ENCODE measurements around the gene ELOA. TPM values are rescaled to one million over a fixed set of nuclear protein-coding genes. Genes with fewer than 3 reads are reported as not detected.

Gene ELOA
- polyA plus RNA-seq, 2 donors, result 9.9 to 15.9 TPM

GRCh38 chr1:23756676-23757075, 13.4 kb downstream of the ELOA start:
- no peaks in the 10 kb centered on the region for H3K4me1 ChIP-seq (ENCODE audit: control insufficient read depth in 2 of 2, insufficient read depth in 2 of 2, low read length in 1 of 2)
- H3K27me3 ChIP-seq (ENCODE audit: control insufficient read depth in 1 of 2, insufficient read depth in 2 of 2, low read length in 2 of 2), result no peaks in the 10 kb centered on the region
- H3K27ac ChIP-seq (ENCODE audit: low read depth in 2 of 2, low read length in 1 of 2), result no peak overlapping the region
- no peaks in the 10 kb centered on the region for H3K9me3 ChIP-seq (ENCODE audit: control insufficient read depth in 2 of 2, insufficient read depth in 1 of 2, low read depth in 1 of 2, low read length in 1 of 2)
- H3K36me3 ChIP-seq (ENCODE audit: control insufficient read depth in 2 of 2, insufficient read depth in 2 of 2, low read length in 1 of 2), result peaks cover 18 to 60% of the 10 kb centered on the region in 2 donors
- 91 to 95% methylated on average over 3 of the region's 3 CpGs for WGBS, 2 donors
- H3K4me3 ChIP-seq (ENCODE audit: low read depth in 1 of 2, low read length in 2 of 2), result no peak overlapping the region

GRCh38 chr1:23757812-23758211, 14.5 kb downstream of the ELOA start:
- Histone ChIP-seq H3K9me3 (ENCODE audit: control insufficient read depth in 2 of 2, insufficient read depth in 1 of 2, low read depth in 1 of 2, low read length in 1 of 2) (no peaks in the 10 kb centered on the region), H3K27me3 (ENCODE audit: control insufficient read depth in 1 of 2, insufficient read depth in 2 of 2, low read length in 2 of 2) (no peaks in the 10 kb centered on the region), H3K36me3 (ENCODE audit: control insufficient read depth in 2 of 2, insufficient read depth in 2 of 2, low read length in 1 of 2) (peaks cover 14 to 49% of the 10 kb centered on the region in 2 donors), H3K4me3 (ENCODE audit: low read depth in 1 of 2, low read length in 2 of 2) (no peak overlapping the region), H3K4me1 (ENCODE audit: control insufficient read depth in 2 of 2, insufficient read depth in 2 of 2, low read length in 1 of 2) (no peaks in the 10 kb centered on the region), H3K27ac (ENCODE audit: low read depth in 2 of 2, low read length in 1 of 2) (no peak overlapping the region)
- WGBS, 2 donors, result 88 to 92% methylated on average over 1 of the region's 1 CpG

GRCh38 chr1:23759277-23759676, 16.0 kb downstream of the ELOA start:
- Histone ChIP-seq H3K36me3 (ENCODE audit: control insufficient read depth in 2 of 2, insufficient read depth in 2 of 2, low read length in 1 of 2) (peaks cover 14 to 43% of the 10 kb centered on the region in 2 donors), H3K4me1 (ENCODE audit: control insufficient read depth in 2 of 2, insufficient read depth in 2 of 2, low read length in 1 of 2) (no peaks in the 10 kb centered on the region)
- WGBS, 2 donors, result 56 to 60% methylated on average over 4 of the region's 4 CpGs

GRCh38 chr1:23763041-23763577, 19.8 kb downstream of the ELOA start:
- Histone ChIP-seq H3K36me3 (ENCODE audit: control insufficient read depth in 2 of 2, insufficient read depth in 2 of 2, low read length in 1 of 2) (peaks cover 0 to 20% of the 10 kb centered on the region in 2 donors), H3K27ac (ENCODE audit: low read depth in 2 of 2, low read length in 1 of 2) (no peak overlapping the region), H3K27me3 (ENCODE audit: control insufficient read depth in 1 of 2, insufficient read depth in 2 of 2, low read length in 2 of 2) (no peaks in the 10 kb centered on the region), H3K9me3 (ENCODE audit: control insufficient read depth in 2 of 2, insufficient read depth in 1 of 2, low read depth in 1 of 2, low read length in 1 of 2) (no peaks in the 10 kb centered on the region), H3K4me3 (ENCODE audit: low read depth in 1 of 2, low read length in 2 of 2) (no peak overlapping the region), H3K4me1 (ENCODE audit: control insufficient read depth in 2 of 2, insufficient read depth in 2 of 2, low read length in 1 of 2) (no peaks in the 10 kb centered on the region)
- 75 to 82% methylated on average over 7 of the region's 7 CpGs for WGBS, 2 donors

More at GRCh38 chr1:23759277-23759676, 16.0 kb downstream of the ELOA start:
- Histone ChIP-seq H3K9me3 (ENCODE audit: control insufficient read depth in 2 of 2, insufficient read depth in 1 of 2, low read depth in 1 of 2, low read length in 1 of 2) (no peaks in the 10 kb centered on the region), H3K4me3 (ENCODE audit: low read depth in 1 of 2, low read length in 2 of 2) (no peak overlapping the region), H3K27ac (ENCODE audit: low read depth in 2 of 2, low read length in 1 of 2) (no peak overlapping the region), H3K27me3 (ENCODE audit: control insufficient read depth in 1 of 2, insufficient read depth in 2 of 2, low read length in 2 of 2) (no peaks in the 10 kb centered on the region)

GRCh38 chr1:23768733-23769132, 25.5 kb downstream of the ELOA start:
- Histone ChIP-seq H3K27ac (ENCODE audit: low read depth in 2 of 2, low read length in 1 of 2) (no peak overlapping the region), H3K4me3 (ENCODE audit: low read depth in 1 of 2, low read length in 2 of 2) (no peak overlapping the region), H3K4me1 (ENCODE audit: control insufficient read depth in 2 of 2, insufficient read depth in 2 of 2, low read length in 1 of 2) (no peaks in the 10 kb centered on the region), H3K27me3 (ENCODE audit: control insufficient read depth in 1 of 2, insufficient read depth in 2 of 2, low read length in 2 of 2) (no peaks in the 10 kb centered on the region), H3K36me3 (ENCODE audit: control insufficient read depth in 2 of 2, insufficient read depth in 2 of 2, low read length in 1 of 2) (peaks cover 0 to 5% of the 10 kb centered on the region in 2 donors), H3K9me3 (ENCODE audit: control insufficient read depth in 2 of 2, insufficient read depth in 1 of 2, low read depth in 1 of 2, low read length in 1 of 2) (no peaks in the 10 kb centered on the region)
- WGBS, 2 donors, result 89 to 90% methylated on average over 5 of the region's 5 CpGs

- WGBS, 2 donors, result 15% methylated on average over 14 of the region's 14 CpGs
- Histone ChIP-seq H3K4me3 (ENCODE audit: low read depth in 1 of 2, low read length in 2 of 2) (no peak overlapping the region), H3K9me3 (ENCODE audit: control insufficient read depth in 2 of 2, insufficient read depth in 1 of 2, low read depth in 1 of 2, low read length in 1 of 2) (no peaks in the 10 kb centered on the region), H3K27me3 (ENCODE audit: control insufficient read depth in 1 of 2, insufficient read depth in 2 of 2, low read length in 2 of 2) (no peaks in the 10 kb centered on the region), H3K4me1 (ENCODE audit: control insufficient read depth in 2 of 2, insufficient read depth in 2 of 2, low read length in 1 of 2) (no peaks in the 10 kb centered on the region), H3K27ac (ENCODE audit: low read depth in 2 of 2, low read length in 1 of 2) (no peak overlapping the region), H3K36me3 (ENCODE audit: control insufficient read depth in 2 of 2, insufficient read depth in 2 of 2, low read length in 1 of 2) (peaks cover 0 to 5% of the 10 kb centered on the region in 2 donors)
Observed at GRCh38 chr1:23772049-23772853, 29.0 kb downstream of the ELOA start.

GRCh38 chr1:23772854-23773242, 29.6 kb downstream of the ELOA start:
- no peak overlapping the region for H3K27ac ChIP-seq (ENCODE audit: low read depth in 2 of 2, low read length in 1 of 2)
- no peaks in the 10 kb centered on the region for H3K4me1 ChIP-seq (ENCODE audit: control insufficient read depth in 2 of 2, insufficient read depth in 2 of 2, low read length in 1 of 2)
- no peak overlapping the region for H3K4me3 ChIP-seq (ENCODE audit: low read depth in 1 of 2, low read length in 2 of 2)
- peaks cover 0 to 5% of the 10 kb centered on the region in 2 donors for H3K36me3 ChIP-seq (ENCODE audit: control insufficient read depth in 2 of 2, insufficient read depth in 2 of 2, low read length in 1 of 2)
- 86 to 89% methylated on average over 10 of the region's 10 CpGs for WGBS, 2 donors
- no peaks in the 10 kb centered on the region for H3K9me3 ChIP-seq (ENCODE audit: control insufficient read depth in 2 of 2, insufficient read depth in 1 of 2, low read depth in 1 of 2, low read length in 1 of 2)
- H3K27me3 ChIP-seq (ENCODE audit: control insufficient read depth in 1 of 2, insufficient read depth in 2 of 2, low read length in 2 of 2), result no peaks in the 10 kb centered on the region

- WGBS, 2 donors, result 76% methylated on average over 6 of the region's 6 CpGs
- H3K4me1 ChIP-seq (ENCODE audit: control insufficient read depth in 2 of 2, insufficient read depth in 2 of 2, low read length in 1 of 2), result peaks cover 4% of the 10 kb centered on the region in 2 donors
- H3K27me3 ChIP-seq (ENCODE audit: control insufficient read depth in 1 of 2, insufficient read depth in 2 of 2, low read length in 2 of 2), result no peaks in the 10 kb centered on the region
- no peaks in the 10 kb centered on the region for H3K36me3 ChIP-seq (ENCODE audit: control insufficient read depth in 2 of 2, insufficient read depth in 2 of 2, low read length in 1 of 2)
- no peak overlapping the region for H3K27ac ChIP-seq (ENCODE audit: low read depth in 2 of 2, low read length in 1 of 2)
- H3K9me3 ChIP-seq (ENCODE audit: control insufficient read depth in 2 of 2, insufficient read depth in 1 of 2, low read depth in 1 of 2, low read length in 1 of 2), result no peaks in the 10 kb centered on the region
- no peak overlapping the region for H3K4me3 ChIP-seq (ENCODE audit: low read depth in 1 of 2, low read length in 2 of 2)
Observed at GRCh38 chr1:23774174-23774880, 31.1 kb downstream of the ELOA start.

- H3K36me3 ChIP-seq (ENCODE audit: control insufficient read depth in 2 of 2, insufficient read depth in 2 of 2, low read length in 1 of 2), result no peaks in the 10 kb centered on the region
- H3K9me3 ChIP-seq (ENCODE audit: control insufficient read depth in 2 of 2, insufficient read depth in 1 of 2, low read depth in 1 of 2, low read length in 1 of 2), result no peaks in the 10 kb centered on the region
- no peaks in the 10 kb centered on the region for H3K27me3 ChIP-seq (ENCODE audit: control insufficient read depth in 1 of 2, insufficient read depth in 2 of 2, low read length in 2 of 2)
- WGBS, 2 donors, result 66 to 83% methylated on average over 2 of the region's 2 CpGs
- H3K4me1 ChIP-seq (ENCODE audit: control insufficient read depth in 2 of 2, insufficient read depth in 2 of 2, low read length in 1 of 2), result peaks cover 4 to 6% of the 10 kb centered on the region in 2 donors
- H3K27ac ChIP-seq (ENCODE audit: low read depth in 2 of 2, low read length in 1 of 2), result no peak overlapping the region
- H3K4me3 ChIP-seq (ENCODE audit: low read depth in 1 of 2, low read length in 2 of 2), result no peak overlapping the region
Observed at GRCh38 chr1:23776217-23776616, 32.9 kb downstream of the ELOA start.
